Uterus (tissue), 2 donors: ENCODE data around the gene SH2D3C.

Experiments used
- CTCF ChIP-seq, 4 experiments: fragments of 200-600 bp in 2 of 4; fragments of 450-650 bp in 2 of 4; sonication (generic) in 2 of 4; IDR thresholded peaks; one replicate each; pipeline ENCODE4 v1.5.1; 2016 to 2019; ENCODE audit warnings: antibody characterized with exemption in 4 of 4, mild to moderate bottlenecking in 2 of 4, moderate library complexity in 1 of 4
- POLR2A ChIP-seq, 2 donors: fragments of 450-650 bp; IDR thresholded peaks; one replicate each; pipeline ENCODE4 v1.6.1; 2016; ENCODE audit warnings: antibody characterized with exemption in 2 of 2, mild to moderate bottlenecking in 1 of 2, moderate library complexity in 1 of 2

GRCh38 chr9:127815512-127816361 is 37.3 kb upstream of the SH2D3C start:
- no peak for TF ChIP-seq CTCF (IDR thresholded peaks at IDR 0.05)
- no peak for TF ChIP-seq POLR2A (IDR thresholded peaks at IDR 0.05)
